KMS-11 (cell line): ENCODE measurements around the gene CDH1.

Source experiments
- H2AFZ ChIP-seq: fragments of 200-600 bp; sonication (generic); 2 replicates; pipeline ENCODE4 v1.6.1; 2016; ENCODE audit warnings: antibody characterized with exemption, mixed run types, low read depth
- H3K27ac ChIP-seq: fragments of 200-600 bp; sonication (generic); 2 replicates; pipeline ENCODE4 v1.6.1; 2016; ENCODE audit warnings: mild to moderate bottlenecking, mixed run types
- H3K27me3 ChIP-seq: fragments of 200-600 bp; sonication (generic); 2 replicates; pipeline ENCODE4 v1.6.1; 2017; ENCODE audit warnings: mild to moderate bottlenecking, low read depth, mixed run types, moderate library complexity; ENCODE audit not compliant: insufficient read depth
- H3K36me3 ChIP-seq: fragments of 200-600 bp; sonication (generic); 2 replicates; pipeline ENCODE4 v1.6.1; 2017; ENCODE audit warnings: mild to moderate bottlenecking, mixed run types; ENCODE audit not compliant: insufficient read depth
- H3K4me1 ChIP-seq: fragments of 200-600 bp; sonication (generic); 2 replicates; pipeline ENCODE4 v1.6.1; 2016; ENCODE audit warnings: mild to moderate bottlenecking, low read depth, mixed run types; ENCODE audit not compliant: poor library complexity, severe bottlenecking
- H3K4me2 ChIP-seq: fragments of 200-600 bp; sonication (generic); 2 replicates; pipeline ENCODE4 v1.7.0; 2016; ENCODE audit warnings: mild to moderate bottlenecking, mixed run types
- H3K4me3 ChIP-seq: fragments of 200-600 bp; sonication (generic); IDR thresholded peaks from 2 replicates; pipeline ENCODE4 v1.6.1; 2017; ENCODE audit warnings: low read depth, low read length, mixed read lengths; ENCODE audit not compliant: insufficient read depth
- H3K79me2 ChIP-seq: fragments of 200-600 bp; sonication (generic); 2 replicates; pipeline ENCODE4 v1.6.1; 2016; ENCODE audit warnings: low read depth, mixed run types; ENCODE audit not compliant: insufficient read depth
- H3K9ac ChIP-seq: fragments of 200-600 bp; sonication (generic); 2 replicates; pipeline ENCODE4 v1.6.1; 2016; ENCODE audit warnings: mild to moderate bottlenecking, mixed run types
- H4K20me1 ChIP-seq: fragments of 200-600 bp; sonication (generic); 2 replicates; pipeline ENCODE4 v1.6.1; 2016; ENCODE audit warnings: mild to moderate bottlenecking, mixed run types; ENCODE audit not compliant: insufficient read depth
- CTCF ChIP-seq: fragments of 200-600 bp; sonication (generic); conservative IDR thresholded peaks from 2 replicates; pipeline ENCODE4 v1.6.1; 2017; ENCODE audit warnings: low read depth, mild to moderate bottlenecking, antibody characterized with exemption, low read length, moderate library complexity, mixed read lengths

Gene CDH1

GRCh38 chr16:68743664-68744063 lies 6.6 kb downstream of the CDH1 start:
- Histone ChIP-seq H3K27ac (no peak overlapping the region), H3K9ac (no peak overlapping the region), H3K27me3 (no peaks in the 10 kb centered on the region), H4K20me1 (no peaks in the 10 kb centered on the region), H3K79me2 (no peaks in the 10 kb centered on the region), H3K4me1 (peaks cover 4% of the 10 kb centered on the region), H3K36me3 (no peaks in the 10 kb centered on the region), H3K4me3 (no peak overlapping the region), H2AFZ (no peak overlapping the region), H3K4me2 (no peak overlapping the region)
- no peak for TF ChIP-seq CTCF

GRCh38 chr16:68744744-68745280 lies 7.7 kb downstream of the CDH1 start:
- no peaks in the 10 kb centered on the region for H4K20me1 ChIP-seq
- no peaks in the 10 kb centered on the region for H3K79me2 ChIP-seq
- no peak overlapping the region for H3K27ac ChIP-seq
- H3K36me3 ChIP-seq: no peaks in the 10 kb centered on the region
- H3K27me3 ChIP-seq: no peaks in the 10 kb centered on the region
- no peak overlapping the region for H2AFZ ChIP-seq
- H3K4me1 ChIP-seq: peaks cover 4% of the 10 kb centered on the region
- TF ChIP-seq CTCF: no peak
- no peak overlapping the region for H3K4me2 ChIP-seq
- H3K9ac ChIP-seq: no peak overlapping the region
- H3K4me3 ChIP-seq: no peak overlapping the region

- H3K4me1 ChIP-seq: peaks cover 8% of the 10 kb centered on the region
- no peaks in the 10 kb centered on the region for H4K20me1 ChIP-seq
- H3K27ac ChIP-seq: no peak overlapping the region
- no peaks in the 10 kb centered on the region for H3K36me3 ChIP-seq
- no peaks in the 10 kb centered on the region for H3K79me2 ChIP-seq
- no peaks in the 10 kb centered on the region for H3K27me3 ChIP-seq
- H3K4me3 ChIP-seq: no peak overlapping the region
- TF ChIP-seq CTCF: no peak
- no peak overlapping the region for H2AFZ ChIP-seq
- H3K9ac ChIP-seq: no peak overlapping the region
- no peak overlapping the region for H3K4me2 ChIP-seq
These were observed 9.9 kb downstream of the CDH1 start for GRCh38 chr16:68746951-68747350.

GRCh38 chr16:68749432-68749831 lies 12.3 kb downstream of the CDH1 start:
- Histone ChIP-seq H4K20me1 (no peaks in the 10 kb centered on the region), H2AFZ (no peak overlapping the region), H3K79me2 (no peaks in the 10 kb centered on the region), H3K9ac (no peak overlapping the region), H3K4me1 (peaks cover 32% of the 10 kb centered on the region), H3K4me2 (no peak overlapping the region), H3K36me3 (no peaks in the 10 kb centered on the region), H3K4me3 (no peak overlapping the region), H3K27ac (no peak overlapping the region), H3K27me3 (no peaks in the 10 kb centered on the region)
- TF ChIP-seq CTCF: no peak
